ENCODE measurements around the gene CRYL1. TPM values are rescaled to one million over a fixed set of nuclear protein-coding genes. Genes with fewer than 3 reads are reported as not detected.

Gene CRYL1
- polyA plus RNA-seq, 3 donors, result 35.0 to 70.2 (median 51.4) TPM

DNA sequence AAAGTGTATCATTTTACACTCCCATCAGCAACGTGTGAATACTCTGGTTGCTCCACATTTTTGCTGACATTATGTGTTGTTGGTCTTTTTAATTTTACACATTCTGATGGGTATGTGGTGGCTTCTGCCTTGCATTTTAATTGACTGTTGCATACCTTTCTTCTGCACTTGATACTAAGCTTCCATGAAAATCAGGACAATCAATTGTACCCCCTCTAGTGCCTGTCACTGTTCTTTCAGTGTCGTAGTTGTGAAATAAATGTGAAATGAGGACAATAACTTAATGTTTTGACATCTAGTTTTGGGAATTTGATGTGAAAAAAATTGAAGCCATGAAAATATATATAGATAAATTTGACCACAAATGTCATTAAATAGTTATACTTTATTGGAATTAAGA is 48.0 kb upstream of the CRYL1 start:
- Mint-ChIP-seq H3K9me3 (peaks cover 5 to 14% (median 9%) of the 10 kb centered on the region in 7 donors), H3K27ac (no peak overlapping the region), H3K36me3 (peaks cover 21 to 31% of the 10 kb centered on the region in 2 donors), H3K4me3 (no peak overlapping the region), H3K27me3 (ENCODE audit: low read depth in 3 of 3) (no peaks in the 10 kb centered on the region), H3K4me1 (peaks cover 6% of the 10 kb centered on the region)
- Histone ChIP-seq H3K9me3 (replicated peaks in 1 of 2; ENCODE audit: control insufficient read depth in 1 of 2, insufficient read depth in 1 of 2, low read length in 2 of 2) (no peaks in the 10 kb centered on the region), H3K79me2 (ENCODE audit: insufficient read depth, low read length) (no peaks in the 10 kb centered on the region), H3K36me3 (replicated peaks in 1 of 2; ENCODE audit: control insufficient read depth in 1 of 2, insufficient read depth in 2 of 2, low read length in 2 of 2) (no peaks in the 10 kb centered on the region), H3K9ac (ENCODE audit: insufficient read depth, low read length, poor library complexity, severe bottlenecking) (no peak overlapping the region), H3K4me2 (replicated peaks; ENCODE audit: extremely low read depth, low read length, poor library complexity, severe bottlenecking) (no peak overlapping the region), H3K27ac (ENCODE audit: low read depth in 1 of 2, low read length in 2 of 2) (no peak overlapping the region), H3K4me1 (ENCODE audit: control insufficient read depth in 1 of 2, insufficient read depth in 2 of 2, low read length in 2 of 2) (peaks cover 0 to 2% of the 10 kb centered on the region in 2 donors), H3K27me3 (ENCODE audit: control insufficient read depth in 2 of 2, insufficient read depth in 2 of 2, low read length in 2 of 2) (no peaks in the 10 kb centered on the region), H4K20me1 (ENCODE audit: insufficient read depth, low read length) (no peaks in the 10 kb centered on the region), H2AFZ (ENCODE audit: insufficient read depth, low read depth, low read length, poor library complexity, severe bottlenecking) (no peak overlapping the region), H3K4me3 (replicated peaks in 1 of 3; ENCODE audit: low read depth in 2 of 3, low read length in 3 of 3) (no peak overlapping the region)
- no CpG with 5 or more reads among the region's 2 CpGs for WGBS (ENCODE audit: insufficient coverage)
- TF ChIP-seq CTCF (IDR thresholded peaks at IDR 0.05), result no peak
- intact Hi-C loops (cut with micrococcal nuclease), result loop anchor here in 1 of 2 donors (10.0 kb wide), 1 partner anchor 49 kb away; the partner anchor contains the start of gene CRYL1
- no peak for DNase-seq

DNA sequence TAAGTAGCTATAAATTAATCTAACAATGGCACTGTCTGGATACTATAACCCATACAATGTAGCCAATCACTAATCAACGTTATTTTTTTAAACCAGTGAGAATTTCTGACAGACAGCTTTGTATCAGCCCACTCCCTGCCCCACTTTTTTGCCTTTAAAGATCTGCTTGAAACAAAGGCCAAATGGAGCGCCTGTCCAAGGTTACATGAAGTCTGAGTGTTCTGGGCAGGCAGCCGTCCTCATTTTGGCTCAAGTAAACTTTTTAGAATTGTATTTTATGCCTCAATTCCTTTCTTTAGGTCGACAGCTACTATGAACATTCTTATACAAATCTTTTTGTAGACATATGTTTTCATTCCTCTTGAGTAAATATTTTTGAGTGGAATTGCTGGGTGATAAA is 47.5 kb upstream of the CRYL1 start:
- Mint-ChIP-seq H3K27me3 (ENCODE audit: low read depth in 3 of 3) (no peaks in the 10 kb centered on the region), H3K36me3 (peaks cover 16 to 29% of the 10 kb centered on the region in 2 donors), H3K4me3 (no peak overlapping the region), H3K27ac (no peak overlapping the region), H3K4me1 (peaks cover 8% of the 10 kb centered on the region), H3K9me3 (peaks cover 5 to 14% (median 7%) of the 10 kb centered on the region in 7 donors)
- Histone ChIP-seq H3K9me3 (replicated peaks in 1 of 2; ENCODE audit: control insufficient read depth in 1 of 2, insufficient read depth in 1 of 2, low read length in 2 of 2) (no peaks in the 10 kb centered on the region), H3K4me2 (replicated peaks; ENCODE audit: extremely low read depth, low read length, poor library complexity, severe bottlenecking) (no peak overlapping the region), H3K79me2 (ENCODE audit: insufficient read depth, low read length) (no peaks in the 10 kb centered on the region), H3K9ac (ENCODE audit: insufficient read depth, low read length, poor library complexity, severe bottlenecking) (no peak overlapping the region), H3K27me3 (ENCODE audit: control insufficient read depth in 2 of 2, insufficient read depth in 2 of 2, low read length in 2 of 2) (no peaks in the 10 kb centered on the region), H2AFZ (ENCODE audit: insufficient read depth, low read depth, low read length, poor library complexity, severe bottlenecking) (no peak overlapping the region), H3K27ac (ENCODE audit: low read depth in 1 of 2, low read length in 2 of 2) (no peak overlapping the region), H3K4me3 (replicated peaks in 1 of 3; ENCODE audit: low read depth in 2 of 3, low read length in 3 of 3) (no peak overlapping the region), H3K4me1 (ENCODE audit: control insufficient read depth in 1 of 2, insufficient read depth in 2 of 2, low read length in 2 of 2) (peaks cover 3 to 5% of the 10 kb centered on the region in 2 donors), H4K20me1 (ENCODE audit: insufficient read depth, low read length) (no peaks in the 10 kb centered on the region), H3K36me3 (replicated peaks in 1 of 2; ENCODE audit: control insufficient read depth in 1 of 2, insufficient read depth in 2 of 2, low read length in 2 of 2) (no peaks in the 10 kb centered on the region)
- no peak for TF ChIP-seq CTCF (IDR thresholded peaks at IDR 0.05)
- no peak for DNase-seq
- intact Hi-C loops (cut with micrococcal nuclease), result loop anchor here in 1 of 2 donors (10.0 kb wide), 1 partner anchor 48 kb away; the partner anchor contains the start of gene CRYL1
- 100% methylated on average over 1 of the region's 4 CpGs for WGBS (ENCODE audit: insufficient coverage)
